Natural killer cell treated with Interleukin-12 subunit alpha and Interleukin-12 subunit beta and Interleukin-15 and Interleukin-18, amount 100 ng/mL, for 72 hours (primary cell): ENCODE data around the gene NAA38. TPM values are rescaled to one million over a fixed set of nuclear protein-coding genes. Genes with fewer than 3 reads are reported as not detected.

Experiments
- ATAC-seq, 2 donors: fragments of 150-1000 bp; cut with Tn5 transposase in 1 of 2; sonication (Bioruptor Pico), chemical (Tn5 transposase) in 1 of 2; 2 replicates each; pipeline ENCODE4 v1.10.0; 2021
- DNase-seq: peaks from one replicate; pipeline ENCODE4 v3.0.0; 2022; ENCODE audit warnings: low spot score
- H3K27ac Mint-ChIP-seq, 2 donors: 1 replicate in 1 of 2; 2 replicates in 1 of 2; pipeline ENCODE4 v1.8.0; 2022; ENCODE audit warnings: mixed read lengths in 2 of 2, mild to moderate bottlenecking in 1 of 2, moderate library complexity in 1 of 2
- H3K27me3 Mint-ChIP-seq, 2 donors: 1 replicate in 1 of 2; 2 replicates in 1 of 2; pipeline ENCODE4 v1.8.0; 2022; ENCODE audit warnings: mixed read lengths in 2 of 2
- H3K36me3 Mint-ChIP-seq: one replicate; pipeline ENCODE4 v1.8.0; 2022; ENCODE audit warnings: mixed read lengths
- H3K4me1 Mint-ChIP-seq, 2 donors: 1 replicate in 1 of 2; 2 replicates in 1 of 2; pipeline ENCODE4 v1.8.0; 2022; ENCODE audit warnings: low read depth in 2 of 2, mixed read lengths in 2 of 2, mild to moderate bottlenecking in 1 of 2
- H3K4me3 Mint-ChIP-seq: one replicate; pipeline ENCODE4 v1.8.0; 2022; ENCODE audit warnings: mixed read lengths
- H3K9me3 Mint-ChIP-seq: 2 replicates; pipeline ENCODE4 v1.8.0; 2022; ENCODE audit warnings: mixed read lengths
- total RNA-seq, 2 donors: library from RNA; stranded (reverse); gene quantifications; one replicate each; pipeline ENCODE4 v1.2.3, GENCODE V29; 2022

NAA38 gene
- total RNA-seq, 2 donors from 2014 or later, result 54.1 to 105 TPM

GRCh38 chr17:7852262-7852670 is 5.1 kb downstream of the NAA38 start:
- ATAC-seq (no peak), DNase-seq (no peak)
- Mint-ChIP-seq H3K4me1 (peaks cover 6 to 24% of the 10 kb centered on the region in 2 donors), H3K27ac (no peak overlapping the region), H3K9me3 (no peaks in the 10 kb centered on the region), H3K4me3 (no peak overlapping the region), H3K36me3 (no peaks in the 10 kb centered on the region), H3K27me3 (no peaks in the 10 kb centered on the region)

- Mint-ChIP-seq H3K9me3 (no peaks in the 10 kb centered on the region), H3K27me3 (no peaks in the 10 kb centered on the region), H3K4me1 (peaks cover 9 to 29% of the 10 kb centered on the region in 2 donors), H3K4me3 (peak overlapping the region; percentile 25), H3K36me3 (no peaks in the 10 kb centered on the region), H3K27ac (no peak overlapping the region)
- DNase-seq, result peak; percentile 93
- ATAC-seq, result peak; percentile 89 to 96
These were observed 5.7 kb downstream of the NAA38 start for GRCh38 chr17:7851438-7852261.

- Mint-ChIP-seq H3K27ac (no peak overlapping the region), H3K36me3 (no peaks in the 10 kb centered on the region), H3K9me3 (no peaks in the 10 kb centered on the region), H3K4me1 (peaks cover 12 to 29% of the 10 kb centered on the region in 2 donors), H3K27me3 (no peaks in the 10 kb centered on the region), H3K4me3 (peak overlapping the region; percentile 27)
- DNase-seq (no peak), ATAC-seq (no peak)
These were observed 6.5 kb downstream of the NAA38 start for GRCh38 chr17:7850701-7851437.

- H3K4me3 Mint-ChIP-seq, result no peak overlapping the region
- no peaks in the 10 kb centered on the region for H3K27me3 Mint-ChIP-seq
- ATAC-seq (no peak), DNase-seq (no peak)
- no peaks in the 10 kb centered on the region for H3K36me3 Mint-ChIP-seq
- H3K9me3 Mint-ChIP-seq, result no peaks in the 10 kb centered on the region
- H3K4me1 Mint-ChIP-seq, result peaks cover 16 to 27% of the 10 kb centered on the region in 2 donors
- no peak overlapping the region for H3K27ac Mint-ChIP-seq
These were observed 7.4 kb downstream of the NAA38 start for GRCh38 chr17:7849751-7850504.

- peaks cover 16 to 27% of the 10 kb centered on the region in 2 donors for H3K4me1 Mint-ChIP-seq
- no peaks in the 10 kb centered on the region for H3K36me3 Mint-ChIP-seq
- H3K27ac Mint-ChIP-seq, result no peak overlapping the region
- no peak overlapping the region for H3K4me3 Mint-ChIP-seq
- DNase-seq (no peak), ATAC-seq (no peak)
- no peaks in the 10 kb centered on the region for H3K27me3 Mint-ChIP-seq
- H3K9me3 Mint-ChIP-seq, result no peaks in the 10 kb centered on the region
These were observed 8.1 kb downstream of the NAA38 start for GRCh38 chr17:7849130-7849750.

- ATAC-seq (no peak), DNase-seq (no peak)
- Mint-ChIP-seq H3K9me3 (no peaks in the 10 kb centered on the region), H3K4me3 (no peak overlapping the region), H3K36me3 (no peaks in the 10 kb centered on the region), H3K4me1 (peaks cover 18 to 26% of the 10 kb centered on the region in 2 donors), H3K27ac (no peak overlapping the region), H3K27me3 (no peaks in the 10 kb centered on the region)
These were observed 8.6 kb downstream of the NAA38 start for GRCh38 chr17:7848739-7849129.

GRCh38 chr17:7848131-7848579 is 9.2 kb downstream of the NAA38 start:
- Mint-ChIP-seq H3K27ac (no peak overlapping the region), H3K27me3 (no peaks in the 10 kb centered on the region), H3K4me1 (peaks cover 23 to 29% of the 10 kb centered on the region in 2 donors), H3K9me3 (no peaks in the 10 kb centered on the region), H3K36me3 (no peaks in the 10 kb centered on the region), H3K4me3 (no peak overlapping the region)
- no peak for DNase-seq
- ATAC-seq, result no peak

GRCh38 chr17:7846765-7847661 is 10.3 kb downstream of the NAA38 start:
- Mint-ChIP-seq H3K9me3 (no peaks in the 10 kb centered on the region), H3K4me1 (peaks cover 35 to 39% of the 10 kb centered on the region in 2 donors), H3K27me3 (no peaks in the 10 kb centered on the region), H3K36me3 (no peaks in the 10 kb centered on the region), H3K4me3 (no peak overlapping the region), H3K27ac (peak overlapping the region in 1 of 2 donors; percentile 61)
- ATAC-seq (no peak), DNase-seq (peak; percentile 42)

GRCh38 chr17:7846063-7846735 is 11.2 kb downstream of the NAA38 start:
- Mint-ChIP-seq H3K27me3 (no peaks in the 10 kb centered on the region), H3K4me3 (peak overlapping the region; percentile 93), H3K9me3 (no peaks in the 10 kb centered on the region), H3K4me1 (peaks cover 38 to 40% of the 10 kb centered on the region in 2 donors), H3K36me3 (no peaks in the 10 kb centered on the region), H3K27ac (peak overlapping the region; percentile 99)
- peak; percentile 56 for DNase-seq
- ATAC-seq, result no peak

- Mint-ChIP-seq H3K36me3 (no peaks in the 10 kb centered on the region), H3K27ac (peak overlapping the region; percentile 99), H3K4me1 (peaks cover 41 to 42% of the 10 kb centered on the region in 2 donors), H3K27me3 (no peaks in the 10 kb centered on the region), H3K4me3 (peak overlapping the region; percentile 93), H3K9me3 (no peaks in the 10 kb centered on the region)
- peak; percentile 59 for DNase-seq
- no peak for ATAC-seq
These were observed 11.8 kb downstream of the NAA38 start for GRCh38 chr17:7845359-7846062.

GRCh38 chr17:7844292-7845154 is 12.8 kb downstream of the NAA38 start:
- H3K27ac Mint-ChIP-seq, result peak overlapping the region; percentile 99
- peaks cover 46 to 48% of the 10 kb centered on the region in 2 donors for H3K4me1 Mint-ChIP-seq
- ATAC-seq (peak; percentile 70 to 78), DNase-seq (peak; percentile 95)
- H3K27me3 Mint-ChIP-seq, result no peaks in the 10 kb centered on the region
- no peaks in the 10 kb centered on the region for H3K9me3 Mint-ChIP-seq
- H3K36me3 Mint-ChIP-seq, result no peaks in the 10 kb centered on the region
- peak overlapping the region; percentile 93 for H3K4me3 Mint-ChIP-seq
